Right ventricle myocardium superior (tissue), 1 donor: ENCODE results near the gene NFATC4. TPM values are rescaled to one million over a fixed set of nuclear protein-coding genes. Genes with fewer than 3 reads are reported as not detected.
A peak's percentile ranks its signal among the peaks of the same experiment; 100 is the strongest.
"Not testable (repeated sequence)": the region's sequence is repeated elsewhere in the genome, so short reads cannot be mapped to it uniquely, and the experiment has no call there.

Experiments used
- ATAC-seq: fragments of 200-7000 bp; cut with Tn5 transposase; one replicate; pipeline ENCODE4 v1.9.1; 2020; ENCODE audit warnings: mild to moderate bottlenecking; ENCODE audit not compliant: poor library complexity
- DNase-seq: peaks from one replicate; pipeline ENCODE4 v3.0.0-alpha.2; 2020
- intact Hi-C: fragments of 100-400 bp; cut with DNase I; formaldehyde crosslinking; loops from one replicate; pipeline ENCODE4 v1.11.2; 2022
- long read RNA-seq: library from polyadenylated mRNA; unstranded; transcript quantifications from one replicate; pipeline ENCODE4 v2.0.0, GENCODE V29; 2021
- total RNA-seq: library from RNA; stranded (reverse); fragmentation: NEBNext Ultra II Directional; extraction: Animal tissue kit (Norgen Biotek cat#: 25700); gene quantifications from one replicate; pipeline ENCODE4 v1.2.1, GENCODE V29; 2021
- donor health status: DM: no; HTN: yes; CAD: no; lungs with severe emphysema.

Gene NFATC4
- total RNA-seq, result 25.6 TPM
- long read RNA-seq, full-length matches to known transcripts, result 13 of 22 reads
- long read RNA-seq, partial matches to known transcripts, result 2 of 22 reads
- long read RNA-seq, other reads (novel, unspliced or antisense), result 7 of 22 reads

- DNase-seq (peak; percentile 86), ATAC-seq (peak; percentile 52)
- intact Hi-C loops, result loop anchor here (5.0 kb wide), 1 partner anchor 65 kb away; no protein-coding TSS in a partner anchor
These were observed at the start of gene NFATC4 for GRCh38 chr14:24367514-24368211. Gene NFATC4, plus strand, starts transcription at chr14:24368184. Its CDS starts 157 bp downstream, at chr14:24368341.

GRCh38 chr14:24321212-24321975, 46.6 kb upstream of the NFATC4 start:
- ATAC-seq (no peak), DNase-seq (no peak)
- intact Hi-C loops, result no loop called here

GRCh38 chr14:24322672-24323071, 45.3 kb upstream of the NFATC4 start:
- intact Hi-C loops, result no loop called here
- no peak for ATAC-seq

GRCh38 chr14:24323341-24323740, 44.6 kb upstream of the NFATC4 start:
- intact Hi-C loops, result no loop called here
- no peak for ATAC-seq
- no peak for DNase-seq

More at GRCh38 chr14:24322672-24323071, 45.3 kb upstream of the NFATC4 start:
- no peak for DNase-seq

- intact Hi-C loops, result no loop called here
- DNase-seq, result no peak
- no peak for ATAC-seq
These were observed 44.0 kb upstream of the NFATC4 start for GRCh38 chr14:24324024-24324423.

GRCh38 chr14:24325041-24325530, 42.9 kb upstream of the NFATC4 start:
- ATAC-seq (no peak), DNase-seq (no peak)
- intact Hi-C loops, result no loop called here

- intact Hi-C loops, result no loop called here
- ATAC-seq (no peak), DNase-seq (no peak)
These were observed 42.0 kb upstream of the NFATC4 start for GRCh38 chr14:24325963-24326362.

GRCh38 chr14:24327303-24327702, 40.7 kb upstream of the NFATC4 start:
- ATAC-seq, result peak; percentile 12
- intact Hi-C loops, result no loop called here

GRCh38 chr14:24327914-24328313, 40.1 kb upstream of the NFATC4 start:
- intact Hi-C loops, ATAC-seq: not testable (repeated sequence)
- peak; percentile 79 for DNase-seq

More at GRCh38 chr14:24327303-24327702, 40.7 kb upstream of the NFATC4 start:
- no peak for DNase-seq

GRCh38 chr14:24329073-24329663, 38.8 kb upstream of the NFATC4 start:
- intact Hi-C loops, result no loop called here

GRCh38 chr14:24329736-24330135, 38.2 kb upstream of the NFATC4 start:
- ATAC-seq (peak; percentile 1), DNase-seq (peak; percentile 80)
- intact Hi-C loops, result no loop called here

More at GRCh38 chr14:24329073-24329663, 38.8 kb upstream of the NFATC4 start:
- ATAC-seq (no peak), DNase-seq (no peak)

GRCh38 chr14:24330973-24331674, 36.9 kb upstream of the NFATC4 start:
- intact Hi-C loops, result no loop called here
- DNase-seq (no peak), ATAC-seq (no peak)

GRCh38 chr14:24331731-24332267, 36.2 kb upstream of the NFATC4 start:
- intact Hi-C loops, result loop anchor here (2.0 kb wide), 1 partner anchor 105 kb away; no protein-coding TSS in a partner anchor
- no peak for ATAC-seq
- no peak for DNase-seq

- intact Hi-C loops, result loop anchor here (2.0 kb wide), 1 partner anchor 104 kb away; no protein-coding TSS in a partner anchor
- ATAC-seq, result peak; percentile 75
- DNase-seq, result peak; percentile 72
These were observed 35.6 kb upstream of the NFATC4 start for GRCh38 chr14:24332268-24332993.

- ATAC-seq, result peak; percentile 24
- peak; percentile 76 for DNase-seq
- intact Hi-C loops, result no loop called here
These were observed 33.3 kb upstream of the NFATC4 start, which contains the start of gene ADCY4 for GRCh38 chr14:24334431-24335291. Gene ADCY4, minus strand, starts transcription at chr14:24335071. Its CDS starts 419 bp downstream, at chr14:24334652.

- intact Hi-C loops, result no loop called here
- DNase-seq (no peak), ATAC-seq (no peak)
These were observed 32.4 kb upstream of the NFATC4 start for GRCh38 chr14:24335461-24336171.
